ENCODE results near the gene UBAP1L.
"Not testable (repeated sequence)": the region's sequence is repeated elsewhere in the genome, so short reads cannot be mapped to it uniquely, and the experiment has no call there.

Gene UBAP1L

GRCh38 chr15:65058394-65059368 lies 56.3 kb downstream of the UBAP1L start:
- FAIRE-seq (no peak), DNase-seq (ENCODE audit: insufficient read length, low spot score) (no peak)
- TF ChIP-seq POLR2A (IDR thresholded peaks at IDR 0.05; ENCODE audit: low read depth, low read length), result no peak

DNA sequence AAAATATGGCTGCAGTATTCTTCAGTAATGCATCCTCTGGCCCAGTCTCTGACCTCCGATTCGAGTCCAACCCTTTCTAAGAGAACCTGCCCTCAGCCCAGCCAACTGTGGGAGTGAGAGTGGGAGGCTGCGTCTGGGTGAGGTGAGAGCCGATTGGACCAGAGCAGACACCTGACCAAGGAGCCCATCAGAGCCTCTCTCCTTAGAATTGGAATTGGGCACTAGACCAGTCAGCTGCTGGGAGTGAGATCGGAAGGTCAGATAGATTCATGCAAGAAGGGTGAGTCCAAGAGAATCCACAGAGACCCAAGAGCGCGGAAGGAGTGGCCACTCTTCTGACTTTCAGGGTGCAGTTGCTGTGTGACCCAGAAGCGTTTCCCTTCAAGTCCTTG lies 57.5 kb downstream of the UBAP1L start:
- DNase-seq (ENCODE audit: insufficient read length, low spot score) (no peak), FAIRE-seq (no peak)
- TF ChIP-seq POLR2A (IDR thresholded peaks at IDR 0.05; ENCODE audit: low read depth, low read length), result no peak

DNA sequence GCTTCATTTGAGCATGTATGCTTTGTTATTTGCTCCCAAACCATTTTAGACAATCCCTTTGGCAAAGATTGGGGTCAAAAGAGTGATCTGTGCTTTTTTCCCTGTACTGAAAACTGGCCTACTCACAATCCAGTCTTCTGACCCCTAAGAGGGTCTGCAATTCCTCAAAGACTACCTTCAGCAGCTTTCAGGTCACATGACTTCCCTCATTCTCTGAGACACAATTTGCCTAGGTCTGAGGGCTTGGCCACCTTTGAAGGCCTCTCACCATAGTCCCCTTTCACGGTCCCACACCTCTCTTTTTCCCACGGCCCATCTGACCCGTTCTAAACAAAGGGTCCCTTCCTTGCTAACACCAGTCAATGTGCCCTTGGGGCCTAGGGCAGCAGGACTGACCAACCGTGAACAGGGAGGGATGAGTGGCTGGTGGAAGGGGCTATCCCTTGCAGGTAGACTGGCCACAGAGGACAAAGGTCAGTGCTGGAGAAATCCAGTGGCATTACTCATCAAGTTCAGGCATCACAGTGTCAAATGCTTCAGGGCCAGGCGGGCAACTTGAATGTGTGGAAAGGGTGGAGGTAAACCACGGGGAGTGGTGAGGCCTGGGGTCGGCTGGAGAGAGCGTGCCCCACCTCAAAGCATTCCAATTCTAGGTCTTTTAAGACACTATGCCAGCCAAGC lies 58.0 kb downstream of the UBAP1L start:
- DNase-seq (ENCODE audit: insufficient read length, low spot score) (peak; percentile 57), FAIRE-seq (no peak)
- no peak for TF ChIP-seq POLR2A (IDR thresholded peaks at IDR 0.05; ENCODE audit: low read depth, low read length)

- FAIRE-seq, result no peak
- DNase-seq (ENCODE audit: insufficient read length, low spot score), result no peak
Measured at GRCh38 chr15:65056106-65056505, 58.9 kb downstream of the UBAP1L start.

DNA sequence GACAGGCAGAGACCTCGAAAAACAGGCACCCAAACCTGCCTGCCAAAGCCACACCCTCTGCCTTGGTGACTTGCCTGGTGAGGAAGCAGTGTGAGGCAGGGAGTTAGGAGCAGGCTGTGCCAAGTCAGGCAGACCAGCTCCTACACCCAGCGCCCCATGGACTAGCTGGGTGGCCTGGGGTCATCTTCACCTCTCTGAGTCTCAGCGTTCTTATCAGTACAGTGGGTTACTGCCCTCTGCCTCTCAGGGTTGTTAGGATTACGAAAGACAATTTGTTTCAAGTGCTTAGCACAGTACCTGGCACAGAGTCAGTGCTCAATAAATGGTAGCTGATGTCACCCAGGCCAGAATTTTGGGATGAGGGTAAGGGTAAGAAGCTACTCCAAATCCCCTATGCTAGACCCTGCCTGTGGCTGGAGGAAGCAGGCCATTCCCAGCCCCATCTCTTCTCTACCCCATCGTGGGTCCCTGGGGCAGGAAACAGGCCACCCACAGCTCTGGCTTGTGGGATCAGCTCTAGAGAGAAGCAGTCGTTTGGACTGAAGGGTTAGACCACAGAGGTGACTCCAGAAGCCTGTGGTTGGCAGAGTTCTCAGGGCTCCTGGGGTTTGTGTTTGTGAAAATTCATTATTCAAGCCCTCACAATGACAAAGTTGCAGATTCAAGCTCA lies 59.7 kb downstream of the UBAP1L start:
- no peak for DNase-seq (ENCODE audit: insufficient read length, low spot score)
- no peak for FAIRE-seq
- no peak for TF ChIP-seq POLR2A (IDR thresholded peaks at IDR 0.05; ENCODE audit: low read depth, low read length)

More at GRCh38 chr15:65056106-65056505, 58.9 kb downstream of the UBAP1L start:
- TF ChIP-seq POLR2A (IDR thresholded peaks at IDR 0.05; ENCODE audit: low read depth, low read length), result no peak

- FAIRE-seq (no peak), DNase-seq (ENCODE audit: insufficient read length, low spot score) (peak; percentile 54)
- no peak for TF ChIP-seq POLR2A (IDR thresholded peaks at IDR 0.05; ENCODE audit: low read depth, low read length)
Measured at GRCh38 chr15:65054333-65055200, 60.4 kb downstream of the UBAP1L start.

- TF ChIP-seq POLR2A (IDR thresholded peaks at IDR 0.05; ENCODE audit: low read depth, low read length), result no peak
- DNase-seq (ENCODE audit: insufficient read length, low spot score) (no peak), FAIRE-seq (no peak)
Measured at GRCh38 chr15:65052956-65053355, 62.0 kb downstream of the UBAP1L start.

- FAIRE-seq, result no peak
- TF ChIP-seq POLR2A (IDR thresholded peaks at IDR 0.05; ENCODE audit: low read depth, low read length), result no peak
- no peak for DNase-seq (ENCODE audit: insufficient read length, low spot score)
Measured at GRCh38 chr15:65051266-65051665, 63.7 kb downstream of the UBAP1L start.

DNA sequence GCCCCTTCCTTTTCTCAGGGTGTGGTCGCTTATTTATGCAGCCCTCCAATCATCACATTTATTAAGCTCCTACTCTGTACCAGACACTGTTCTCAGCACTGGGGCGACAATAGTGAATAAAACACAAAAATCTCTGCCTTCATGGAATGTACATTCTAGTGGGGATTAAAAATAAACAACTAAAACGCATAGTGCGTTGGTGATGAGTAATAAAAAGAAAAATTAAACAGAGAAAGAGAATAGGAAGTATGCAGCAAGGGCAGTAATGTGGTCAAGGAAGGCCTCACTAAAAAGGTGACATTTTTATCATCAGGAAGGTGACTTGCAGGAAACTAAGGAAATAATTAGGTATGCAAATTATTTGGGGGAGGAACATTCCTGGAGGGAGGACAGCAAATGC lies 64.7 kb downstream of the UBAP1L start:
- no peak for TF ChIP-seq POLR2A (IDR thresholded peaks at IDR 0.05; ENCODE audit: low read depth, low read length)
- no peak for DNase-seq (ENCODE audit: insufficient read length, low spot score)
- no peak for FAIRE-seq

DNA sequence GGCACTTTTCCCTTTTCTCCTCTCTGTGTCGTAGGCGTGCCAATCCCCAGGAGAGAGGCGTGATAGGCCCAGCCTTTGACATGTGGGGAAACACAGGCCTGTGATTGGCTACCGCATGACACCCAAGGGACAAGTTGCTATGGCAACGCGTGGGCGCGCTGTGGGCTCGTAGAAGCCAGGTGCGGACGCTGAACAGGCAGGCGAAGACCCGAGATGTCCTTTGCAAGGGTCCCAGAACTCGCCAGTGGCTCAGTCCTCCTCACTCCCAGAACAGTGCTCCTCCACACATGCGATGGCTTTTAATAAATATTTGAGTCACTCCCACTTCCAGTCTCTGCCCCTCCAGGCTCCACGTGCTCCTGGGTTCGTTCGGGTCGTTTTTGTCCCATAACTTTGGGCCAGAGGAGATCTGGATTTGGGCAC lies 65.6 kb downstream of the UBAP1L start:
- peak; percentile 84 for DNase-seq (ENCODE audit: insufficient read length, low spot score)
- FAIRE-seq, result no peak
- no peak for TF ChIP-seq POLR2A (IDR thresholded peaks at IDR 0.05; ENCODE audit: low read depth, low read length)

- FAIRE-seq, result no peak
- no peak for TF ChIP-seq POLR2A (IDR thresholded peaks at IDR 0.05; ENCODE audit: low read depth, low read length)
- DNase-seq (ENCODE audit: insufficient read length, low spot score), result no peak
Measured at GRCh38 chr15:65048241-65048640, 66.8 kb downstream of the UBAP1L start.

GRCh38 chr15:65044724-65045481 lies 70.1 kb downstream of the UBAP1L start, which contains the start of gene SLC51B:
Gene SLC51B (plus strand): TSS chr15:65045387. CDS start chr15:65050005, 4,618 bp downstream.
- no peak for DNase-seq (ENCODE audit: insufficient read length, low spot score)
- no peak for TF ChIP-seq POLR2A (IDR thresholded peaks at IDR 0.05; ENCODE audit: low read depth, low read length)
- no peak for FAIRE-seq

DNA sequence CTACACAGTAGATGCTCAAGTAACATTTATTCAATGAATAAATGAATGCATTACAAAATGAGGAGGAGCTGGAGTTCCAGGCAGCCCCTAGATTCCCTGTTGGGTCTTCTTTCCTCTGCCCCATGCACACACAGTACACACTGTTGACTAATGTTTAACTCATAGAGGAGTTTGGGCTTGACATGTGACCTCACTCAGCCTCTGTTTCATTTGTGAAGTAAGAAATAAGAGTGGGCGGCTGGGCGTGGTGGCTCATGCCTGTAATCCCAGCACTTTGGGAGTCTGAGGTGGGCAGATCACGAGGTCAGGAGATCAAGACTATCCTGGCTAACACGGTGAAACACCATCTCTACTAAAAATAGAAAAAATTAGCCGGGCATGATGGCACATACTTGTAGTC lies 70.8 kb downstream of the UBAP1L start:
- FAIRE-seq; DNase-seq (ENCODE audit: insufficient read length, low spot score): not testable (repeated sequence)

Data from H54 (cell line).